HTR-8/SVneo (cell line): ENCODE measurements around the gene FPR1.
"Not testable (repeated sequence)": the region's sequence is repeated elsewhere in the genome, so short reads cannot be mapped to it uniquely, and the experiment has no call there.

Source experiments
- DNase-seq: peaks from one replicate; pipeline ENCODE4 v3.0.0; 2011; ENCODE audit warnings: low spot score, mixed read lengths; ENCODE audit not compliant: insufficient read length
- FAIRE-seq: peaks from 2 replicates; lab custom pipeline; 2011; peaks lifted over from hg19 to GRCh38; lab: Jason Lieb, UNC

Gene FPR1

GRCh38 chr19:51780270-51780669 is 28.6 kb upstream of the FPR1 start:
- no peak for DNase-seq

DNA sequence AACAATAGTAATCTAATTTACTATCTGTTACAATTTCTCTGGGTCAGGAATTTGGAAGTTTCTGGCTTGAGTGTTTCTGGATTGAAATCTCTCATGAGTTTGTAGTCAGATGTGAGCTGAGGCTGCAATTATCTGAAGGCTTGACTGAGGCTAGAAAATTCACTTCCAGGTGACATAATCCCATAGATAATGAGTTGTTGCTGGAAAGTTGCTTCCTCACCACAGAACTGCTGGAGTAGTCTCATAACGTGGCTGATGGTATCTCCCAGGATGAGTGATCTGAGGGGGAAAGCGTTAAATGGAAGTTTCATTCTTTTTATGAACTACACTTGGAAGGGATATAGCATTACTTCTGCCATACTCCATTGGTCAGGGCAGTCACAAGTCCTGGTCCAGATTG is 28.0 kb upstream of the FPR1 start:
- FAIRE-seq (no peak), DNase-seq (no peak)

More at GRCh38 chr19:51780270-51780669, 28.6 kb upstream of the FPR1 start:
- FAIRE-seq = no peak

DNA sequence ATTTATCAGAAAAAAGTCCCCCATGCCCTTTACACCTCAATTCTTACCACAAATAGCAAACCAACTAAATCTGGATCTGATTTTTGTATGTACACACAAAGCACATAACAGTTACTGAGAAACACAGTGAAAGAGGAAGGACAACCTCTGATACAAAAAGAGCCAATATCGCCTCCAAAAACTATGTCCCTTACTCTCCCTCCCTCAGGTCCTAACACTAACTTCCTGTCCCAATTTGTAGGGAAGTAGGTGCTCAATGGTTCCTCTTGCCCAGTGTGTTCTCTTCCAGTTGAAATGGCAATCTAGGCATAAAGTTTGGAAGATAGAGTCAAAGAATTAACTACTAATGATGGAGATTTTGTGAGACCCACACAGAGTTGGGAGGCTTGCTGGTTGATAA is 27.5 kb upstream of the FPR1 start:
- DNase-seq (no peak), FAIRE-seq (no peak)

- DNase-seq (peak; percentile 59), FAIRE-seq (no peak)
Observed at GRCh38 chr19:51777570-51778462, 26.1 kb upstream of the FPR1 start.

- FAIRE-seq, DNase-seq: not testable (repeated sequence)
Observed at GRCh38 chr19:51776561-51776960, 24.9 kb upstream of the FPR1 start.

DNA sequence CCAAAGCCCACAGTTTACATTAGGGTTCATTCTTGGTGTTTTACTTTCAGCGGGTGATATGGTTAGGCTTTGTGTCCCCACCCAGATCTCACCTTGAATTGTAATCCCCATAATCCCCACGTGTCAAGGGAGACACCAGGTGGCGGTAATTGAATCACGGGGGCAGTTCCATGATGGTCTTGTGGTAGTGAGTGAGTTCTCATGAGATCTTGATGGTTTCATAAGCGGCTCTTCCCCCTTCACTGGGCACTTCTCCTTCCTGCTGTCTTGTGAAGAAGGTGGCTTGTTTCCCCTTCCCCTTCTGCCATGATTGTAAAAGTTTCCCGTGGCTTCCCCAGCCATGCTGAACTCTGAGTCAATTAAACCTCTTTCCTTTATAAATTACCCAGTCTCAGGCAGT is 21.3 kb upstream of the FPR1 start:
- FAIRE-seq (no peak), DNase-seq (no peak)

DNA sequence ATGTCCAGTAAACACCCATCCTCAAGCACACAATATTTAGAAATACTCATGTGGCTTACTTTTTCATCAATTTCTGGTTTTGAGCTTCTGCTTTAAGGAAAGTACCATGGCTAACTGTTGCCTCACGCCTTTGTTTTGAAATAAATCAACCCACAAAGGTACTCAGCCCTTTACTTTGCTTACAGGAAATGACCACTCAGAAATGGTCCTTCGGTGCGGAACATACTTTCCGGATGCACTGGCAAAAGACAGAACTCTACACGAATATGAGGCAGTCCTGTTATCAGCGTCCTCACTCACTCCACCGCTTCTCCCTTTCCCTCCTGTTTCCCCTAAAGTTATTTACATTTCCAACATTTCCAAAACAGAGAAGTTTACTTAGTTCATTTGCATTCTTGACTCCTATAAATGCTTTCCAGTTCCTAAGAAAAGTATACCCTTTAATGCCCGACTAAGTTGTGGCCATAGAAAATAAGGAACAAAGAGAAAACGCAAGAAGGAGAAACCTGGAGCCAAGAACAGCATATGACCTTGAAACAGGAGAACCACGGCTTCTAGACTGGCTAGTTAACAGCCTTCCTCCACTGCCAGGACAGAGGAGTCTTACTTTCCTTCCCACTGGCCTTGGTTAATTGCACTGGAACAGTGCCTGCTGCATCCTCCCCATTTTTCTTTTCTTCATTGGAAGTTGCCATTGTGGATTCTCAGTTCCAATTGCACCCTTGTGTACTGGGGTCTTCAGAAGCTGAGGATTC is 19.9 kb upstream of the FPR1 start:
- DNase-seq (no peak), FAIRE-seq (no peak)

DNA sequence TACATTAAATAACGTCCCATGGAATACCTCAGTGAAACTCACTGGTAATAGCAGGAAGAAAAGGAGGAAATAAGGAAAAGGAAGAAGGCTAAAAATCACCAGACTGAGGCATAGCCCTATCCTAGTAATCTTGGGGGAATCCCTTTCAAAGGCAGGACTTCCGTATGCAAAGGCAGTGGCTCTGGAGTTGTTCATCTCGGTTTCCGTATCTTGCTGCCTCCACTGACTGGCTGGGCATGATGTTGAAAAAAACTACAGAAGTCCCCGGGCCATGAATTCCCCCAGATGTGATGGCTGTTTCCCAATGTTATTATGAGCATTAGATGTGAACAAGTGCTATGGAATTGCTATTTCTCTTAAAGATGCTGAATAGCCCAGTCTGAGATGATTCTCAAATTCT is 14.8 kb upstream of the FPR1 start:
- DNase-seq (no peak), FAIRE-seq (no peak)

DNA sequence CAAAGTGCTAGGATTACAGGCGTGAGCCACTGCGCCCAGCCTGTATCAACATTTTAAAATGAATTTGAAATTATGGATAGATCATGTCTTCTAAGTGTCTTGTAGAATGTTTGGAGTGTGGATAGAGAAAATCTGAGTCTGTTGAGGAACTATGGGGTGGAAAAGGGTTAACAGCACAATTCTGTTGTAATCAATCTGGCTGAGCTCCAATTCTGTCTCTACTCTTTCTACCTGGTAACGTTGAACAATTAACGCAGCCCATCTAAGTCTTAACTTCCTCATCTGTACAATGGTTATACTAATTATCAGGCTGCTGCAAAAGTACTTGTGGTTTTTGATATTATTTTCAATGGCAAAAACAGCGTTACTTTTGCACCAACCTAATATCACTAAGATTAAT is 13.4 kb upstream of the FPR1 start:
- no peak for FAIRE-seq
- DNase-seq = no peak

GRCh38 chr19:51761696-51762095 is 10.0 kb upstream of the FPR1 start:
- no peak for FAIRE-seq
- DNase-seq = no peak

DNA sequence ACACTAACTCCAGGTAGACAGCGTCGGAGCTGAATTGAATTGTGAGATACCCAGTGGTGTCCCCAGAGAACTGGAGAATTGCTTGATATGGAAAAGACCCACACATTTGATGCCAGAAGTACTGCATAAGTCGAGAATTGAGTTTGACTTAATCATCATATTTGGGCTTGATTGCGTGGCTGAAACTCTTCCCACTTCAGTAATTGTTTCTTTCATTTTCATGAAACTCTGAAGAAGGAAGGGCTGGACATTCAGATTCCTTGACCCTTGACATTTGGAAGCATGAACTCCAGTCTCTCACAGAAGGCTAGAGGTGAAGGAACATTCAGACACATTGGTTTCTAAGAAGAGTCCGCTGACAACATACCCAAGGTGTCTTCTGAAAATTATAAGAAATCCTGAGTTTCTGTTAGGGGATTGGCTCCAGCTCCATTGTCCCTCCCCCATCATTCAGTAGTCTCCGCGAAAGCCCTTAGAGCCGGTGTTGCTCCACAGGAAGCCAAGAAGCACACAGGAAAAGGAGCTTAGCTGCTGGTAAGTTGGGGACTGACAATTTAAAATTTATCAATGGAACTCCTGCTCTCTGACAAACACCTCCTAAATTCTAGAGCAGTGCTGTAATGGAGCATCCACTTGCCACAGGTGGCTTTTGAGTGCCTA is 9.1 kb upstream of the FPR1 start, which contains the start of gene FPR2:
Gene FPR2 (plus strand): TSS at position 484 of the 660 bp plus-strand sequence. CDS start 7,479 bp downstream, outside the sequence.
- DNase-seq (no peak), FAIRE-seq (no peak)

GRCh38 chr19:51755571-51755970 is 3.9 kb upstream of the FPR1 start:
- FAIRE-seq (no peak), DNase-seq (no peak)

- no peak for FAIRE-seq
- no peak for DNase-seq
Observed at GRCh38 chr19:51754770-51755169, 3.1 kb upstream of the FPR1 start.

DNA sequence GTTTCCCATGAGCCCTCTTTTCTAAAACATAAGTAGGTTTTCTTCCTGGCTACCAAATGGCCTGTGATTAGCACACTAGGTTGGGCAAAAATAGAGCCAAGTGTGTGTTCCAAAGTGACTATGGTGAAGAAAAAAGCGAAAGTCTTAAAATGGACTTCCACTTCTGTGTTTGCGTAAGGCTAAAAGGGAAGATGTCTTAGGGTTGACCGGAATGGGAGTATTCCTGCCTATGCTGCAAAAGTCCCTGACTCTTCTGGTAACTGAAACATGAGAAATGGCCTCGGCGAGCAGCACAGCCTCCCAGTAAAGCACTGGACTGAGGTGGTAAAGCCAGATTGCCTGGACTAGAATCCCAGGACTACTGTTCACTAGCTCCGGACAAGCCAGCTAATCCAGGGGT is 2.4 kb upstream of the FPR1 start:
- FAIRE-seq = no peak
- no peak for DNase-seq

DNA sequence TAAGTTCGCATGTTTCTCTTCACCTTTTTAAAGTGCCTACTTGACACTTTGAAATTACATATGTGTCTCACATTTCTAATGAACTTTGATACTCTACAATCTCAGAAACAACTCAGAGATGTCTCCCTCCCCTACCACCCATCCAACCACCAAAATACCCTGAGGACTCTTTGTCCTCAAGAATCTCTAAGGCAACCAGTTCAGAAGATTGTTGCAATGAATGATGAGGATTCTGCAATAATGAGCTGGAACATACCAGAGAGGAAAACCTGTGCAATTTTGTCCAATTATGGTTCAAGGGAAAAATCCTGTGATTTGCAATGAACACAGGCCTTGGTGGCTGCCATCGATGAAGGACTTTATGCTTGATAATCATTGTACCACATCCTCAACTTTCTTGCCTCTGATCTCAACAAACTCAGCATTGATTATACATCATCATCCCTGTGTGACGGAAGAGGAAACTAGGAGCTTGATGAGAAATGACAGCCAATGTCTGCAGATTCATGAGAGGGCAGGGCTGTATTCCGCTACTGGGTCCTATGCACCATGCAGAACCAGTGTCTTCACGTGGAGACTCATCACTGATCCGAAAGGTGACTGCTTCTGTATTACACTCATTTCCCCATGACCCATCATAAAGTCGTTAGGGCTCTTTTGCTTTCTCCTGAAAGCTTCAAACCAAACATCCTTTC is 1.1 kb downstream of the FPR1 start:
- FAIRE-seq = no peak
- DNase-seq = no peak

- FAIRE-seq = no peak
Observed at GRCh38 chr19:51749979-51750378, 1.7 kb downstream of the FPR1 start.

DNA sequence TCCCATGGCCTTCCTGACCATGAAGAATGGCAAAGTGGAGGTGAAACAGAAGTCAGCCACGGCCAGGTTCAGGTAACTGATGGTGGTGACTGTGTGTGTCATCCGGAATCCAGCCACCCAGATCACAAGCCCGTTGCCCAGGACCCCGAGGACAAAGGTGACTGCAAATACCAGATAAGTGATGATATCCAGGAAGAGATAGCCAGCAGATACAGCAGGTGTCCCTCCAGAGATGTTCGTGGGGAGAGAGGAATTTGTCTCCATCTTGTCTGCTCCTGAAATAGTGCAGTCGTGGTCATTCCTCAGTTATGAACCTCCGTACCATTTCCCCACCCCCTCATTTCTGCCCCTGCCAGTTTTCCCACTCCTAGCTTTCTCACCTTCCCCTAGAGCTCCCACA is 4.9 kb downstream of the FPR1 start:
- no peak for FAIRE-seq
- DNase-seq = no peak

More at GRCh38 chr19:51749979-51750378, 1.7 kb downstream of the FPR1 start:
- no peak for DNase-seq

DNA sequence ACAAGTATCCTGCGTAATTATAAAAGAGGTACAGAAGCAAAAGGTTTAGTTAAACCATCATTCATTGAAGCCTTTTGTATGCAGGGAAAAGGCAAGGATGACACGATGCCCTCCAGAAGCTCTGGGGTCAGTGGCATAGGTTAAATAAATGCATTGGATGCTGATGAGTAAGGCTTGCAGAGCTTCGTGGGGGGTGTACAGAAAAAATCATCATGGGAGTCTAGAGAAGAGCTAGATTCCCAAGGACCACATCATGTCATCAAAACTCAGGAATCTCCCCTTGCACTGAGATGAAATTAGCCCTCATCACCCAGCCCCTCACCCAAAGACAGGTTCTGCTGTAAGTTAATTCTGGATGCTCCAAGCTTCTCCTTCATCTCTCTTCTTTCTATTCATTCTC is 8.3 kb downstream of the FPR1 start:
- no peak for DNase-seq

GRCh38 chr19:51742789-51743188 is 8.9 kb downstream of the FPR1 start:
- DNase-seq (no peak), FAIRE-seq (no peak)

More for the DNA sequence above, 8.3 kb downstream of the FPR1 start:
- FAIRE-seq = no peak

DNA sequence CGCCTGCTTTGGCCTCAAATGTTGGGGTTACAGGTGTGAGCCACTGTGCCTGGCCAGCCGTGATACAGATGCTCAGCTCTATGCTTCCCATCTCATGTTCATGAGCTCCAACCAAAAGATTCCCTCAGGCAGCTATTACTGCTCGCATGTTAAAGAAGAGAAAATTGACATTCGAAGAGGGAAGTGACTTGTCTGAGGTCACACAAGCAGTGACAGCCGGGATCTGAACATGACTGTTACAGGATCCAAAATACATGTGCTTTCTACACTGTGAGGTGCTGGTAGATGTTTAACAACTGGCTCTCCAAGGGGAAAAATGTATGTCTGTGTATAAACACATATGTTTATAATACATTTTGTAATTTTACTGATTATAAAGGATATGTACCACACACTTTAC is 11.3 kb downstream of the FPR1 start:
- DNase-seq = no peak
- FAIRE-seq = no peak
